GM21619 (cell line): Measurements from ENCODE around the gene CCDC142.
A peak's percentile ranks its signal among the peaks of the same experiment; 100 is the strongest.

Experiments used
- ATAC-seq: cut with Tn5 transposase; IDR thresholded peaks from one replicate; pipeline ENCODE4 v1.9.1; 2021; ENCODE audit not compliant: unreplicated experiment

The CCDC142 gene, protein sequence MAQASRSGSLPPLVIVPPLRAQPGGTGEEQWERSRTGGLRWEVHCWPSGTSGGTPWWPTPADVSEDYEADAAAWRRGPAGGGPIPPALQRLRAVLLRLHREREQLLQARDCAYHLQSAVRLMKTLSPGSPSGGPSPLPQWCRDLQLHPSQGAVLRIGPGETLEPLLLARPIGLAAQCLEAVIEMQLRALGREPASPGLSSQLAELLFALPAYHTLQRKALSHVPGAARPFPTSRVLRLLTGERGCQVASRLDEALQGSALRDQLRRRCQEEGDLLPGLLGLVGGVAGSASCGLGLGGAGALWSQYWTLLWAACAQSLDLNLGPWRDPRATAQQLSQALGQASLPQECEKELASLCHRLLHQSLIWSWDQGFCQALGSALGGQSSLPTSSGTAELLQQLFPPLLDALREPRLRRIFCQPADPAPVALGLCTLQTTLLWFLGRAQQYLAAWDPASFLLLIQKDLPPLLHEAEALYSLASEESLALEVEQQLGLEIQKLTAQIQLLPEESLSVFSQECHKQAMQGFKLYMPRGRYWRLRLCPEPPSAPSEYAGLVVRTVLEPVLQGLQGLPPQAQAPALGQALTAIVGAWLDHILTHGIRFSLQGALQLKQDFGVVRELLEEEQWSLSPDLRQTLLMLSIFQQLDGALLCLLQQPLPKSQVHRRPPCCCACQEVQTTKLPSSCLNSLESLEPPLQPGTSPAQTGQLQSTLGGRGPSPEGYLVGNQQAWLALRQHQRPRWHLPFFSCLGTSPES

DNA sequence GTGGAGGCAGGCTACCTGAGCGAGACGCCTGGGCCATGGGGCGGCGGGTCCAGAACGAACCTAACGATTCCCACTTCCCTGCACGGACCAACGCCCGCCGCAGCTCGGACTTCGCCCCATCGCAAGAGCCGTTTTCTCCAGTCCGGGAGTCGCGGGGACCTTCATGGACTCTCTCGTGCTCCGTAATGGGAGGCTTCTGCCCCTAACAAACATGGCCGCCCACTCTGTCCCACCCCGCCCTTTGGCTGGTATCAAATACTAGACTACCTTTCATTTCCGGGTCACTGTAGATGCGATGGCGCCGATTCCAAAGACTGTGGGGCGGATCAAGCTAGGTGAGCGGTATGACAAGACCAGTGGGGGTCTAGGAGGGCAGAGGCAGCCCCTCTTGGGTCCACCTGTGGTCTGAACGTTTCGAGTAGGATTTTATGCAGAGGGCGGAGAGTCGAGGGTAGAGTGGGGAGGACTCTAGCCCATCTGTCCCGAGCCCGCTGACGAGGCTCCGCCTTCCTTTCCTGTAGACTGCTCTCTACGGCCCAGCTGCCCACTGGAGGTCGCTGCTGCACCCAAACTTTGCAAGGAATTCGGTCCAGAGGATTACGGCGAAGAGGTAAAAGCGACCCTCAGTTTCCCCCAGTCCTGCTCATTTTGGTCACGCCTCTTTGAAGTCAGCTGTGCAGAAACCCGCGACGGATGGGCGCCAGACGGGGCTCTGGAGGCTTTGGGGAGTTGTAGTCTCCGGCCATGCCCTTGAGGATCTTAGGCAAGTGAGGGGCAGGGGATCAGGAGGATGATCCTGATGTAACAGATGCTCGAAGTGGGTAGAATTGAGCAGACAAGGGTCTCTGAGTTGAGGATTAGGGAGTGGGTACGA lies at the start of gene CCDC142, which contains the start of gene TTC31:
Gene CCDC142, minus strand, starts transcription at position 198 of the 874 bp plus-strand sequence. Its CDS starts 161 bp downstream, at position 37.
Gene TTC31, plus strand, starts transcription at position 281 of the 874 bp plus-strand sequence. Its CDS starts 15 bp downstream, at position 296.
- peak; percentile 92 for ATAC-seq

DNA sequence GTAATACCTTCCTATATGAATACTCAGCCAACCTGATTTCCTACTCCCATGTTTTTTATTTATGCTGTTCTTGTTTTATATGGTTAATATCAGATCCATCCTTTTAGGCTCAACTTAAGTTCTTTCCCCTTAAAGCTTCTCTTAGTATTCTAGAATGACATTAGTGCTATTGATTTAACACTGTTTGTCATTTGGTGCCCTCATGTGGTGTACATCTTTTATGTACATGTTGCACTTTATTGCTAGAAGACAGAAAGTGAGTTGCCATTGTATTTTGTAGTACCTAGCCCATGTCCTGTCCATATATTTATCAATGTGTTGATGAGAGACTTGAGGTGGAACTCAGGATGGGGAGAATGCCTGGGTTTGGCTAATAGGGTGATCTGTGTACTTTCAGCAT lies 49.4 kb upstream of the CCDC142 start:
- no peak for ATAC-seq

DNA sequence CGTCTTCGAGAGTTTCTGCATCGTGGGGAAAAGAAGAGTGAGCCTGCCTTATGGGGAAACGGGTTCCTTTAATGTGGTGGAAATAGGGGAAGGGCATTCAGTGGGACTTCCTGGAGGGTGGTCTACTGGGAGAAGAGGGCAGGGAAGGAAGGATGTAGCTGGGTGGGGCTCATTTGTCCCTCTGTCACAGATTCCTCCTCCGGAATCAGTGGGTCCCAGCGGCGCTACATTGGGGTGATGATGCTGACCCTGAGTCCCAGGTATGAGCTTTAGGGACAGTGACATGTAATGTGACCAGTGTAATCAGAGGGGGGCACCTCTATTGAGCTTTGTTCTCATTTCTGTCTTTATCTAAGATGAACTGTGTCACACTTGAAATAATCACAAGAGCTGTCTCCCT lies 48.9 kb upstream of the CCDC142 start:
- ATAC-seq: no peak

DNA sequence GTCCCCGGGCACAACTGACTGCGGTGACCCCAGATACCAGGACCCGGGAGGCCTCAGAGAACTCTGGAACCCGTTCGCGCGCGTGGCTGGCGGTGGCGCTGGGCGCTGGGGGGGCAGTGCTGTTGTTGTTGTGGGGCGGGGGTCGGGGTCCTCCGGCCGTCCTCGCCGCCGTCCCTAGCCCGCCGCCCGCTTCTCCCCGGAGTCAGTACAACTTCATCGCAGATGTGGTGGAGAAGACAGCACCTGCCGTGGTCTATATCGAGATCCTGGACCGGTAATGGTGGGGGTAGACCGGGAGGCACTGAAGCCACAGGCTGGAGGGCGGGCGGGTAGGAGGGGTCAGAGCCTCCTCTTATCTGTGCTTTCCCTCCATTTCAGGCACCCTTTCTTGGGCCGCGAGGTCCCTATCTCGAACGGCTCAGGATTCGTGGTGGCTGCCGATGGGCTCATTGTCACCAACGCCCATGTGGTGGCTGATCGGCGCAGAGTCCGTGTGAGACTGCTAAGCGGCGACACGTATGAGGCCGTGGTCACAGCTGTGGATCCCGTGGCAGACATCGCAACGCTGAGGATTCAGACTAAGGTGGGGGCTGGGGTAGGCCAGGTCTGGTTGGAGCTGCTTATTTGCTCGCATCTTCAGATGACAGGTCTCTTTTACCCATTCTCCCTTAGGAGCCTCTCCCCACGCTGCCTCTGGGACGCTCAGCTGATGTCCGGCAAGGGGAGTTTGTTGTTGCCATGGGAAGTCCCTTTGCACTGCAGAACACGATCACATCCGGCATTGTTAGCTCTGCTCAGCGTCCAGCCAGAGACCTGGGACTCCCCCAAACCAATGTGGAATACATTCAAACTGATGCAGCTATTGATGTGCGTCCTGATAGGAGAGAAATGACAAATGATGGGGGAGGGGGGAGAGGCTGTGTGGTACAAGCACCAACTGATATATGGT lies 47.7 kb upstream of the CCDC142 start:
- peak; percentile 37 for ATAC-seq

DNA sequence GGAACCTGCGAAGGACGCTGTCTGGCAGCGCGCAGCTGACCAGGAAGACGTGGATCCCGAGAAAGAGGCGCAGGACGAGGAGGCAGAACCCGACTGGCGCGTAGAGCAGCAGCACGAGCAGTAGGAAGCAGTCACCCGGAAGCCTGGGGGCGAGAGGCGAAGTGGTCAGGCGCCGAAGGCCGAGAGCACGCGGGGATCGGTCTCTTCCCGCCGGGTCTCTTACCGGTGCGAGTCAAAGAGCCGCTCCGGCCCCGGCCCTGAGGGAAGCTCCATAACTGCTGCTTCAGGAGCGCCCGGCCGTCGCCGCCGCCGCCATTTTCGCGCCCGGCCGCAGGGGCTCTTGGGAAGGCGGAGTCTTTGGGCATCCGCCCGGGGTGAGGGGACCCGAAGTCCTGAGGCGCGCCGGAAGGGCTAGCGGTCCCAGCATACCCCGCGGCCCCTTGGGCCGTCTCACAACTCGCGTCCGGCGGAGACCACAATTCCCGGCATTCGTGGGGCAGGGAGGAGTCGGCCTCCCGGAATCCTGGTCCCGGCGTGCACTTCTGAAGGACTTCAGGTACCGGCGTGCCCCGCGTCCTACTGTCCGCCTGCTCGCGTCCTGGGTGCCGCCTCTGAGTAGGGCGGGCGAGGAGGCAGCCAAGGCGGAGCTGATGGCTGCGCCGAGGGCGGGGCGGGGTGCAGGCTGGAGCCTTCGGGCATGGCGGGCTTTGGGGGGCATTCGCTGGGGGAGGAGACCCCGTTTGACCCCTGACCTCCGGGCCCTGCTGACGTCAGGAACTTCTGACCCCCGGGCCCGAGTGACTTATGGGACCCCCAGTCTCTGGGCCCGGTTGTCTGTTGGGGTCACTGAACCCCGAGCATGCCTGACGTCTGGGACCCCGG lies 46.8 kb upstream of the CCDC142 start, which contains the start of the genes AUP1 and HTRA2:
Gene AUP1, minus strand, starts transcription at position 350 of the 882 bp plus-strand sequence. Its CDS starts 77 bp downstream, at position 273.
Gene HTRA2, plus strand, starts transcription at position 577 of the 882 bp plus-strand sequence. Its CDS starts 74 bp downstream, at position 651.
- ATAC-seq: peak; percentile 73

DNA sequence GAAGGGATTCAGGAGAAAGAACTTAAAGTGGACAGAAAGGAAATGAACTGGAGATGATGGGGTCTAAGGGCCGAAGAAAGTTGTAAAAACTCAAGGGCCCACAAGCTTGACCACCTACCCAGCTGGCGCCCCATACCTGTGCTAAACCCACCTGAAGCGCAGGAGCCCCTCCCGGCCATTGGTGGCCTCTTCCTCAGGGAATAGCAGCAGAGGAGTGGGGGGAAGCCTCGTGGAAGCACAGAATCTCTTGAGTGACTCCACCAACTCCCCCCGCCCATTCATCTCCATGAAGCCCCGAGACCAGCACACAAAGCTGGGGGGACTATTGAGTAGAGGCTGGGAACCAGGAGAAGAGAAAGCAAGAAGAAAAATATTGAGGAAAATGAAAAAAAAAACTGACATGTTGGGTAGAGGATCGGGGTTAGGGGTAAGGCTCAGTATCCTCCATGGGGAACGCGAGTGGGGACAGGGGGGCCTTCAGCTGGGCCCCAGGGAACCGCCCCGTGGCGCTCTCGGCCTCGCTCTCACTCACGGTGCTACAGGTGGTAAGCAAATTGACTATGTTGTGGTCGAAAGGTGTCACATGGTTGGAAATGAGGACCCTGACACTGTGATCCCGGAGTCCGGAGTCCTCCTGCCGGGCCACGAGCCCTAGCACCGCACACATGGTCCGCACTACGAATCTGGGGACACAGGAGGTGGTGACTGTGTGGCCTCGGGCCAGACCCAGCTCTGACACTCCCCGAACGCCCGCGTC lies 46.0 kb upstream of the CCDC142 start:
- ATAC-seq: peak; percentile 2

DNA sequence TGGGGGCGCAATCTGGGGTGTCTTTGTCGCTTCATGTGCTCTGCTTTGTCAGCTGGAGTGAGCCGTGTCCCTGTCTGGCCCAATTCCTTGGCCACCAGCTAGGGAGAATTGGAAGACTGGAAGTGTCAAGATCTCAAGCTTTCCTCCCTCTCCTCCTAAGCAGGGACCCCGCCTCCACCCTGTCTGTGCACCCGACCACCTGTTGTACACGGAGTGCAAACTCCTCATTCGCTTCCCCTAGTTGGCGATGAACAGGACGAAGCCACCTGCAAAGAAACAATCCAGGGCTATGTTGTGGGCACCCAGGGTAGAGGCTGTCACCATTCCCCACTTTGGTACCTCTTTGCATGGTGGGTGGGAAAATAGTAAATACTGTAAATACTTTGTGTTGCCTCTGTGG lies 44.9 kb upstream of the CCDC142 start:
- no peak for ATAC-seq

DNA sequence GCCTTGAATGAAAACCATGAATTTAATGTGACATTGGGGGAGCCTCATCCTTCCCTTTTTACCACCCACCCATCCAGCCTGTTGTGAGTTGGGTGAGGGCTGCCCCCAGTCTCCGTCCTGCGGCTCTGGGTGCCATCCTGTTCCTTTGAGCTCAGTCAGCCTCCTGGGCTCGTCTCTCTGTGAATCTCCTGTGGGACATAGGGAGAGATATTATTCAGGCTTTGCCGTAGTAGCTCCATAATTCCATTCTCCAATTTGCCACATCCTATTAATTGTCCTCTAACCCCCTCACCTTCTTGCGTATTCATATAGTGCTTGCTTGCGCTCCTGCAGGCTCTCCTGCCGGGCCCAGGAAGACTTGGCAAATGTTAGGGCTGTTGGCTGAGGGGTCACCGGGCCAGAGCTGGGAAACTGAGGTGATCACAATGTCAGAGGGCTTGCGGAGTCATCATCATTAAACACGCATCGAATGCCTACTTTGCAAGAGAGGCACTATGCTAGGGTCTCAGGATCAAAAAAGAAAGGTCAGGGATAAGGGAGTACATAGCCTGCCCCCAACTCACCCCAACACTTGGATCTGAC lies 43.9 kb upstream of the CCDC142 start:
- no peak for ATAC-seq

DNA sequence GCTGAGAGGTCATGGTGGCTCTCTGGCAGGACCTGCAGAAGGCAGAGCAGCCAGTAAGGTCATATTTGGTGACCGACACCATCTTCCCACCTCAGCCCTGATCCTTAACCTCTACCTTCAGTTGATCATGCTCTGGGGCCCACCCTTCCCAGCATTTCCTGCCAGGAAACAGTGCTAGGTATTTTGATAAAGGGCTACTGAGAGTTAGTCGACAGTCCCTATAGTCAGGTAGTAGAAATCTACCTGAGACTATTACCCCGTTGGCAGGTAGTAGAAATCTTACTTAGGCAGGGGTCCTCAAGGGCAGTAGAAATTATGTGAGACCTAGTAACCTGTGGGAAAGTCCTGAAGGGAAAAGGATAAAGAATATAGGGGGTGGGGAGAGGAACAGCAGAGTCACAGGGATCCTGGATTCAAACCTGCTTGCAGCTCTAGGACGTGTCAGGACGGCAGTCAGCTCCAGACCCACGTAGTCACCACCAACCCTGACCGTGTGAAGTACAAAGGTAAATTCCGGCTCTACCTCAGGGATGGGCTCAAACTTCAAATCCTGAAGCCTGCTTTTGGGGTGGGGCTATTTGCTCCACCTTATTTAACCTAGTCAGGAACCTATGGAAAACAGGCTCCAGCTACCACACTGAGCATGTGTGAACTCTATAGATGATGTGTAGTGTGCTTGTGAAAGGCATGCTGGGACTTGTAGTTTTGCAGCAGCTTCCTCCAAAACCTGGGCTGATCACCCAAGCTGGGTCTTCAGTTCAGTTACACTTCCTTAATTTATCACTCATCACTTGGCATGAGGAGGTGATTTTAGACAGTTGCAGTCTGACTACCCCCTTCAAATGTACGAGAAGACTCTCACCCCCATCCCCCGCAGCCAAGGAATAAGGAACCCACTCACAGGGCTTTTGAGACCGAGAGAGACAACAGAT lies 43.2 kb upstream of the CCDC142 start, which contains the start of gene DQX1:
Gene DQX1, minus strand, starts transcription at position 515 of the 932 bp plus-strand sequence. Its CDS starts 502 bp downstream, at position 13.
- ATAC-seq: no peak

DNA sequence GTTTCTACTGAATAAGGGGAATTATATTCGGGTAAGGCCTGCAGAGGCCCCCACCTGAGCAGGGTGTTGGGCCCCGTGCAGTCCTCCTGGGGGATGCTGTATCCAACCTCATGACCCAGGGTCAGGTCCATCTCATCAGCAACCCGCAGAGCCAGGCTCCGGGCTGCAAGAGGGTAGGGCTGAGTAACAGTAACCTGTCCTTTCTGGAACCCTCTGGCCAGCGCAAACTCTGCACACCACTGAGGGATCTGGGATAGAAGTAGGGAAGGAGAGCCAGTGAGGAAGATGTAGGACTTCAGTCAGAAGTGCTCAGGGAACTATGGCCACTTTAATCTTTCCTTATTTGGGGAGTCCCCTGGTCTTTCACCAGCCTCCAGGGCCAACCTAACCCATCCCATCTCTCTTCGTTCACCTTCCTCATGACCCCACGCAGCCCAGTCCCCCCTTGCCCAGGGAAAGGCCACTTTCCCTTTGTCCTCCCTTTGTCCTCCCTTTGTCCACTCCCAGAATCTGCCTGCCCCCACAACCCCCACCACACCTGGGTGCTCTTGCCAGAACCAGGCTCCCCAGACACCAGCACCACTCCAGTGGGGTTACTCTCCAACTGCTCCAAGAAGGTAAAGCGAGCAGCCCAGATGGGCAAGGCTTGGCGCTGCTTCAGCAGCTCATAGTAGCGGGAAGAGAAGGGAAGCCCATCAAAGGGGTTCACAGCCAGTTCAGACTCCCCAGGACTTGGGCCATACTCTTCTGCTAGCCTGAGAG lies 42.3 kb upstream of the CCDC142 start:
- no peak for ATAC-seq

DNA sequence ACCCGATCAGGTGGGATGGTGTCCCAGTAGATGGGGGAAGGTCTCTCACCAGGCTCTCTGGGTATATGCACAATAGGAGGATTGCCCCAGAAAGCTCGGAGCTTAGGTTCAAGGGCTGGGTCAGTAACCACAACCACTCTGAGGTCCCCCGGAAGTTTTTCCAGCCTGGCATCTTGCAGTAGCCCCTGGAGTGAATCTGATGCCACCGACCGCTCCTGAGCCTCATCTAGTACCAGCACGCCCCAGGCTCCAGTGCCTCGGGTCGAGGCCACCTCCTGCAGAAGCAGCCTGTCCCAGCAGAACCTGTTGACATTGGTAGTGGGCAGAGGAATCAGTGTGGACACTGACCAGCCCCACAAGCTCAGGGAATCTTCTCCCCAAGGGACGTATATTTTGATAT lies 41.2 kb upstream of the CCDC142 start:
- ATAC-seq: no peak

DNA sequence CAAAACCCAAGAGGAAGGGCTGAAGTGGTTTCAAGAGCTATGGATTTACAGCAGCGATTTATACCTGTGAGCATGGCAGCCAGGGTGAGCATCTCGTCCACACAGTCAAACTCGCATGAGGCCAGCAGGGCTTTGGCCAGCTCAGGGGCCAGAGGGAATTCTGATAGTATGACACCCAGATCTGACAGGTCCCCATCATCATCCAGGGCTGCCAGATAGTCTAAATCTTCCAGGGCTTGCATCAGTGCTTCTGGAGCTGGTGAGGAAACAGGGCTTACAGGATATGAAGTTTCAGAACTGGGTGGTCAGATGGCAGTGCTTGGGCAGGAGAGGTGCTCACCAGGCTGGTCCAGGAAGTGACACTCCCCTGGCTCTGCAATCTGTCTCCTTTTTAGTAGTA lies 39.7 kb upstream of the CCDC142 start:
- ATAC-seq: no peak

DNA sequence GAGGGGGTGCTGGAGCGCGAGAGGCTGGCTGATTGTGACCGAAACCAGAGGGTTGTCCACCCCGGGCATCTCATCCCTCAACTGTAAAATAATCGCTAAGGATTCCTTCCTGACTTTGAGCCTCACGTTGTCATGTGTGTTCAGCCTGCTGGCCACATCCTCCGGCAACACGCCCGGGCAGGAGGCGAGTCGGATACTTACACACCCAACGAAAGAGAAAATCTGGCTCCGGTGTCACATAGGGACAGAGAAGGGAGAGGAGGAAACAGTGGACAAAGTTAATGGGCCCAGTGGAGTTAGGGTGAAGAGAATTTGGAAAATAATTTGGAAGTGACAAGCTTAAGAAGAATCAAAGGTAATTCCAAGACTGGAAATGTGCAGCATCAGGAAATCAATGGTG lies 33.9 kb upstream of the CCDC142 start:
- no peak for ATAC-seq

DNA sequence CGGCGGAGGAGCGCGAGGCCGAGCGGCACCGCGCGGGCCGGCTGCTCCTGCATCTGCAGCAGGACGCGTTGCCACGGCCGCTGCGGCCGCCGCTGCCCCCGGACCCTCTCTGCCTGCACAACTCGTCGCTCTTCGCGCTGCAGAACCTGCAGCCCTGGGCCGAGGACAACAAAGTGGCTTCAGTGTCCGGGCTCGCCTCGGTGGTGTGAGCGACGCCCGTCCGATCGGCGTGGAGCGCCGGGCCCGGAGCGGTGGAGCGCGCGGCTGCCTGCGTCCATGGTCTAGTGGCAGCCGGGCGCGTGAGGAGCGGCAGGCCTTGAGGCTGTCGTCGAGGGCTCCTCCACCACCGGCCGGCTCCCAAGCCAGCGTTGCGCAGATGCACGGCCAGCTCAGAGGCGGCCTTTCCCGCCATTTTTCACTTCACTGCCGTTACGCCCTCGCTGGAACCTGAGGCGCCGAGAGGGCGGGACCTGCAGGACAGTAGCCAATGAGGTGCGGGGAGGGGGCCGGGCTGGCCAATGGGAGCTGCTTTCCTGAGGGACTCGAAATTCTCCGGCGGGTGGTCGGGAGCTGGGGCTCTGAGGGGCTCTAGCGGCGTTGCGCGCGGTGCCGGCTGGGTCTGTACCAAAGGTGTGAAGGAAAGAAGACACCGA lies 33.3 kb upstream of the CCDC142 start:
- ATAC-seq: peak; percentile 60
